NCI-H2029 (cell line): ENCODE results near the gene HIC1.
A peak's percentile ranks its signal among the peaks of the same experiment; 100 is the strongest.

ENCODE experiments used
- DNase-seq: peaks from one replicate; lab custom pipeline; 2025; lab: John Stamatoyannopoulos, UW

The HIC1 gene

GRCh38 chr17:2025220-2025621, 29.7 kb upstream of the HIC1 start, which contains the start of gene RTN4RL1:
Gene RTN4RL1, minus strand, starts transcription at chr17:2025334. Its CDS starts 469 bp downstream, at chr17:2024865.
- no peak for DNase-seq

GRCh38 chr17:2025622-2026309, 29.1 kb upstream of the HIC1 start:
- peak; percentile 24 for DNase-seq

- no peak for DNase-seq
Observed at GRCh38 chr17:2027528-2028233, 27.2 kb upstream of the HIC1 start.

DNA sequence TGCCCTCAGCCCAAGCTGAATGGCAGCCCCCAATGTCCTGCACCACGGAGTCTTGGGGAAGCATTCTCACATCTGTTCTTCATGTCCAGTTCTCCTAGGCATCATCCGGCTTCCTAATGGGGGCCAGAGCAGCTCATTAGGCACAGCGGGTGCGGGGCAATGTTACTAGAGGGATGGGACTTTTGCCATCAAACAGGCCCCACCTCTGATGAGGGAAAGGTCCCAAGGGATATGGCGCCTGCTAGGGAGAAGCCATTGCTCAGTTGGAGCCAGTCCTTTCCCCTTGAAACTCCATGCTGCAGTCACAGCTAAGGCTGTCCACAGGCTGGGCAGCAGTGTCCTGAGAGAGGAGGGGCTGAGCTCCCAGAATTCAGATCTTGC, 26.7 kb upstream of the HIC1 start:
- no peak for DNase-seq

GRCh38 chr17:2028737-2029136, 26.2 kb upstream of the HIC1 start:
- DNase-seq, result no peak

GRCh38 chr17:2029911-2030778, 24.8 kb upstream of the HIC1 start, which contains the start of gene DPH1:
Gene DPH1, plus strand, starts transcription at chr17:2030153. Its CDS starts 17 bp downstream, at chr17:2030170.
- DNase-seq, result peak; percentile 60

- DNase-seq, result no peak
Observed at GRCh38 chr17:2030779-2031163, 24.1 kb upstream of the HIC1 start.

DNA sequence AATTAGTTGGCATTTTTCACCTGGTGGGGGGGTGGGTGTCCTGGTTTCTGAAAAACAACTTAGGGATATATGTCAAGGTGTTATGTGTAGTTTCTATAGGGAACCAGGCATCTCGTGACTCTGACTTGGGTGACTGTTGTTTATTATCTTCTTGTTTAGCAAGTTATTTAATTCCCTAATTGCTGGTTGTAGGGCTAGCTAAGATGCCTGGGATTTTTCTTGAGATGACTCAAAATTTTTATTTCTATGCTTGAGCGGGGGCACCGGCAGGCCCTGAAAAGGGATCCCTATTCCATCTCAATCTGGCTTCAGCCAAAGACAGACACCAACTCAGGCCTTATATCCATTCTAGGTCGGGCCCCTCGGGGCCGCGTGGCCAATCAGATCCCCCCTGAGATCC, 21.8 kb upstream of the HIC1 start:
- no peak for DNase-seq

DNA sequence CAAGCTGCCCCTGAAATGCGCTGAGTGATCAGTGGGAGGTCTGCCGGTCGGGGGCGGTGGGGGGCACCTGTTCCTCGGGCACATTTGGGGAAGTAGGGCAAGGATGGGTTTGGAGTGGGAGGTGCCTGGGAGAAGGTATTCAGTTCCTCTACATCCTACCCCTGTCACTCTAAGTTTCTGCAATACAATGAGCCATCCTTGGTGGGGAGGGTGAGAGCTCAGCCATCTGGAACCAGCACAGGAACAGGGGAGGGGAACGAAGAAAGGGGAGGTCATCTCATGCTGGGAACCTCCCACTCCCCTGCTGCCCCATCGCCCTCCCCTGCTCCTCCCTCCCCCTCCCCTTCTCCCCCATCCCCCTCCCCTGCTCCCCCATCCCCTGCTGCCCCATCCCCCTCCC, 20.7 kb upstream of the HIC1 start:
- DNase-seq, result no peak

GRCh38 chr17:2034806-2035540, 19.9 kb upstream of the HIC1 start:
- no peak for DNase-seq

GRCh38 chr17:2035541-2036488, 19.1 kb upstream of the HIC1 start:
- no peak for DNase-seq

DNA sequence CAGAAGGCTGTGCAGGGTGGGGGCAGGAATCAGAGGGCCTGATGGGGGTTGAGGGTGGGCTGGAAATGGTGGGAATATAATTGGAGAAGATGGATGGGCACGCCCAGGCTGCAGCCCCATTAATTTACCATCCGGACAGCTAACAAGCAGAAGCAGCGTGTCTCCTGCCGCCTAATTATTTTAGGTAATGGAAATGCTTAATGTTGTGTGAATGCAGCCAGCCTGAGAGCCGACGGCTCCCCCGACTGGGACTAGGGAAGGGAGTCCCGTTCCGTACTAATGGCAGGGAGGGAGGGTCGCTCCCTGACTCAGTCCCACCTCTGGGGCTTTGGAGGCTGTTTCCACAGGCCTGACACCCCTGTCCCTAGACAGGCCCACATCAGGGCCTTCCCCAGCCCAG, 17.7 kb upstream of the HIC1 start:
- no peak for DNase-seq

DNA sequence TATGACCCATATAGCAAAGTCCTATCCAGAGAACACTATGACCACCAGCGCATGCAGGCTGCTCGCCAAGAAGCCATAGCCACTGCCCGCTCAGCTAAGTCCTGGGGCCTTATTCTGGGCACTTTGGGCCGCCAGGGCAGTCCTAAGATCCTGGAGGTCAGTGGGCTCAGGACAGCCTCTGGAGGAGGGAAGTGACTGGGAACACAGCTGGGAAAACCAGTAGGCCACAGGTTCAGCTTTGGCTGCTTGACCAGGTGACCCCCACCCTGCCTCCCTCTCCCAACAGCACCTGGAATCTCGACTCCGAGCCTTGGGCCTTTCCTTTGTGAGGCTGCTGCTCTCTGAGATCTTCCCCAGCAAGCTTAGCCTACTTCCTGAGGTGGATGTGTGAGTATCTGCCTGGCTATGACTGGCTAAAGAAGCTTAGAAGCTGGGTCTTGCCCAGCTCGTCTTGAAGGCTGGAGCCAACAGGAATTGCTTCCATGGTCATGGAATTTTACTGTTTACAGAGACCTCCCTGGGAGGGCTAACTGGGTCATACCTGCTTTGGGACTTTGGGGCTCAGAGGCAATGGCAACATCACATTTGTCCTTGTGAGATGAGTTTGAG, 14.6 kb upstream of the HIC1 start:
- DNase-seq, result no peak

GRCh38 chr17:2040942-2041560, 13.9 kb upstream of the HIC1 start:
- no peak for DNase-seq

GRCh38 chr17:2041561-2042389, 13.1 kb upstream of the HIC1 start, which contains the start of gene OVCA2:
Gene OVCA2, plus strand, starts transcription at chr17:2042022. Its CDS starts 26 bp downstream, at chr17:2042048.
- DNase-seq, result peak; percentile 78

GRCh38 chr17:2042390-2042847, 12.5 kb upstream of the HIC1 start:
- DNase-seq, result no peak

DNA sequence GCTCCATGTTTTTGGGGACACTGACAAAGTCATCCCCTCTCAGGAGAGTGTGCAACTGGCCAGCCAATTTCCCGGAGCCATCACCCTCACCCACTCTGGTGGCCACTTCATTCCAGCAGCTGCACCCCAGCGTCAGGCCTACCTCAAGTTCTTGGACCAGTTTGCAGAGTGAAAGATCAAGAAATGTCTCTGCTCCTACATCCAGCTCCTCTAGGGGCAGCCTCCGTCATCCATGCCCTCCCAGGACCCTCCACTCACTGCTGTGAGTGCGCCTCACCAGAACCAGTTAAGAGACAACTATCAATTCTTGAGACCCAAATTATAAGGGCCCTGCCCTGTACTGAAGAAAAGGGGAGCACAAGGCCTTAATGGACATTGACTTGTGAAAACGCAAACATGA, 12.0 kb upstream of the HIC1 start:
- no peak for DNase-seq

- DNase-seq, result no peak
Observed at GRCh38 chr17:2043785-2044184, 11.1 kb upstream of the HIC1 start.
